HepG2 (cell line): Measurements from ENCODE around the gene CDC23. TPM values are rescaled to one million over a fixed set of nuclear protein-coding genes. Genes with fewer than 3 reads are reported as not detected.

Experiments used
- ARNT2 ChIP-seq: sonication (generic); formaldehyde crosslinking; IDR thresholded peaks from 2 replicates; pipeline ENCODE4 v1.8.0; 2022; ENCODE audit warnings: mild to moderate bottlenecking, low read depth, missing genetic modification reagents, moderate library complexity
- ETS1 ChIP-seq: sonication (generic); formaldehyde crosslinking; IDR thresholded peaks from 2 replicates; pipeline ENCODE4 v1.4.0; 2020; ENCODE audit warnings: missing genetic modification reagents
- ETV5 ChIP-seq: IDR thresholded peaks from 2 replicates; pipeline ENCODE4 v1.6.1; 2018; ENCODE audit warnings: missing biosample characterization, missing genetic modification reagents, inconsistent platforms, borderline replicate concordance
- FOXO1 ChIP-seq: sonication (generic); formaldehyde crosslinking; IDR thresholded peaks from 2 replicates; pipeline ENCODE4 v1.4.0; 2020; ENCODE audit warnings: missing genetic modification reagents
- GPN1 ChIP-seq: sonication (generic); formaldehyde crosslinking; IDR thresholded peaks from 2 replicates; pipeline ENCODE4 v1.5.1; 2020; ENCODE audit warnings: missing genetic modification reagents, borderline replicate concordance
- KLF15 ChIP-seq: sonication (generic); formaldehyde crosslinking; IDR thresholded peaks from 2 replicates; pipeline ENCODE4 v1.8.1; 2023; ENCODE audit warnings: borderline replicate concordance, mild to moderate bottlenecking, inconsistent platforms, missing genetic modification reagents, mixed read lengths
- MEIS1 ChIP-seq: sonication (generic); formaldehyde crosslinking; IDR thresholded peaks from 2 replicates; pipeline ENCODE4 v1.9.0; 2021; ENCODE audit warnings: mild to moderate bottlenecking, missing genetic modification reagents, moderate library complexity, borderline replicate concordance
- SP1 ChIP-seq, 2 experiments: fragments of 450-650 bp in 1 of 2; sonication (generic) in 1 of 2; formaldehyde crosslinking in 1 of 2; IDR thresholded peaks; 2 replicates each; pipeline versions ENCODE4 v1.4.0 to v1.6.1; 2016 to 2020; ENCODE audit warnings: missing genetic modification reagents in 1 of 2
- ZNF317 ChIP-seq: sonication (generic); formaldehyde crosslinking; IDR thresholded peaks from 2 replicates; pipeline ENCODE4 v1.5.0; 2020; ENCODE audit warnings: mild to moderate bottlenecking, missing genetic modification reagents
- ZNF350 ChIP-seq: sonication (generic); formaldehyde crosslinking; IDR thresholded peaks from 2 replicates; pipeline ENCODE4 v1.4.0; 2020; ENCODE audit warnings: mild to moderate bottlenecking, low read depth, missing genetic modification reagents, borderline replicate concordance
- ZNF562 ChIP-seq: sonication (generic); formaldehyde crosslinking; IDR thresholded peaks from 2 replicates; pipeline ENCODE4 v1.8.0; 2022; ENCODE audit warnings: missing genetic modification reagents, borderline replicate concordance
- ZNF563 ChIP-seq: sonication (generic); formaldehyde crosslinking; IDR thresholded peaks from 2 replicates; pipeline ENCODE4 v1.8.0; 2022; ENCODE audit warnings: mild to moderate bottlenecking, moderate library complexity, missing genetic modification reagents
- ZNF761 ChIP-seq: sonication (generic); formaldehyde crosslinking; conservative IDR thresholded peaks from 2 replicates; pipeline ENCODE4 v1.4.0; 2020; ENCODE audit warnings: mild to moderate bottlenecking, missing genetic modification reagents
- ZNF788 ChIP-seq: sonication (generic); formaldehyde crosslinking; IDR thresholded peaks from 2 replicates; pipeline ENCODE4 v1.5.0; 2020; ENCODE audit warnings: mild to moderate bottlenecking, missing genetic modification reagents, borderline replicate concordance
- ZNF792 ChIP-seq: IDR thresholded peaks from 2 replicates; pipeline ENCODE4 v1.6.1; 2016
- polyA plus RNA-seq, 8 experiments: library from polyadenylated mRNA; depleted of rRNA in 3 of 8; stranded (reverse) in 7 of 8; unstranded in 1 of 8; fragments of >200 nt; fragmentation: Illumina TruSeq in 4 of 8; extraction: Trizol in 4 of 8; gene quantifications; 2 replicates each; pipeline versions ENCODE4 v1.2.1 to v1.2.3, GENCODE V29; 2011 to 2016; ENCODE audit warnings: low read depth in 4 of 8, missing spikeins in 1 of 8, mixed read lengths in 1 of 8; ENCODE audit not compliant: insufficient read depth in 1 of 8
- total RNA-seq, 5 experiments: library from RNA; depleted of rRNA; stranded (reverse); fragments of >200 nt; fragmentation: Illumina TruSeq; extraction: Trizol; gene quantifications; 2 replicates each; pipeline ENCODE4 v1.2.3, GENCODE V29; 2016; ENCODE audit warnings: low read depth in 1 of 5
- TF ChIP-seq, protein P1 (sequence below): sonication (generic); formaldehyde crosslinking; IDR thresholded peaks from 2 replicates; pipeline ENCODE4 v1.5.1; 2020; ENCODE audit warnings: missing genetic modification reagents, mild to moderate bottlenecking, borderline replicate concordance
- TF ChIP-seq, protein P2 (sequence below): sonication (generic); formaldehyde crosslinking; IDR thresholded peaks from 2 replicates; pipeline ENCODE4 v1.4.0; 2020; ENCODE audit warnings: missing genetic modification reagents
- TF ChIP-seq, protein P3 (sequence below): sonication (generic); formaldehyde crosslinking; IDR thresholded peaks from 2 replicates; pipeline ENCODE4 v1.4.0; 2020; ENCODE audit warnings: missing genetic modification reagents, borderline replicate concordance

Gene CDC23
- total and polyA plus RNA-seq, 2 of the 13 experiments (the other 11 are each of a cell fraction or from before 2014, with no cell fraction given): 38.3 to 47.7 TPM

DNA sequence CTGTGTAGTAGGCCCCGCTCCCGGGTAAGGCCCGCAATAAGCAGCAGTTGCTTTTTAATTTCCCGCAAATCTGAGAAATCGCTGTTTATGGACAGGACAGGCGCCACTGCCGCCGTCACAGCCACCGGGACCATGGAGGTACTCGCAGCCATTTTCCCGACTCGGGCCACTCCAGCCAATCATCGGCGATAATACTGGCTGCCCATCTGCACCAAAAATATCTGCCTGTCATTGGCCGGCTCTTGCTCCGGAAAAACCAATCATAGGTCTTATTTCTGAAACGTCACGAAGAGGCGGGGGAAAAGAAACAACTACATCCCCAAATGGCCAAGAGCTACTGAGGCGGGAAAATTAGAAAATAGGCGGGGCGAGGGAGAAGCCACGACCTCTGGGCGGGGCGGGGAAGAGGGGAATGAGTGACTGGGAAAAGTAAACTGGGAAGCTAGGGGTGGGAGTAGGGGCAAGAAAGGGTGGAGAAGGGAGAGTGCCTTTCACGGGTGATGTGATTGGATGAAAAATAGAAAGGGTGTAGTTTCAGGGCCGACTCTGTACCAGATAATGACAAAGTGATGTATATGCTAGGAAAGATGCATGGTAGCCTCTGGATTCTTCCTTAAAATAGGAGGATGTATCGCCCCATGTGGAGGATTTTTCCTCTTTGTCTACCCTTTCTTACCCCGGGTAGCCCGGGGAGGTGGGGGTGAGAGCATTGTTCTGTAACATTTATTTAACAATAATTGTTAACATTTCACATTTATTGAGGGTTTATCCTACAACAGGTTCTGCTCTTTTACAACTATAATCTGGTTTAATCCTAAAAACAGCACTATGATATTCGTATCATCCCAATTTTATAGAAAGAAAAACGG, at the start of gene CDC23 (continued):
- TF ChIP-seq, protein P1, sequence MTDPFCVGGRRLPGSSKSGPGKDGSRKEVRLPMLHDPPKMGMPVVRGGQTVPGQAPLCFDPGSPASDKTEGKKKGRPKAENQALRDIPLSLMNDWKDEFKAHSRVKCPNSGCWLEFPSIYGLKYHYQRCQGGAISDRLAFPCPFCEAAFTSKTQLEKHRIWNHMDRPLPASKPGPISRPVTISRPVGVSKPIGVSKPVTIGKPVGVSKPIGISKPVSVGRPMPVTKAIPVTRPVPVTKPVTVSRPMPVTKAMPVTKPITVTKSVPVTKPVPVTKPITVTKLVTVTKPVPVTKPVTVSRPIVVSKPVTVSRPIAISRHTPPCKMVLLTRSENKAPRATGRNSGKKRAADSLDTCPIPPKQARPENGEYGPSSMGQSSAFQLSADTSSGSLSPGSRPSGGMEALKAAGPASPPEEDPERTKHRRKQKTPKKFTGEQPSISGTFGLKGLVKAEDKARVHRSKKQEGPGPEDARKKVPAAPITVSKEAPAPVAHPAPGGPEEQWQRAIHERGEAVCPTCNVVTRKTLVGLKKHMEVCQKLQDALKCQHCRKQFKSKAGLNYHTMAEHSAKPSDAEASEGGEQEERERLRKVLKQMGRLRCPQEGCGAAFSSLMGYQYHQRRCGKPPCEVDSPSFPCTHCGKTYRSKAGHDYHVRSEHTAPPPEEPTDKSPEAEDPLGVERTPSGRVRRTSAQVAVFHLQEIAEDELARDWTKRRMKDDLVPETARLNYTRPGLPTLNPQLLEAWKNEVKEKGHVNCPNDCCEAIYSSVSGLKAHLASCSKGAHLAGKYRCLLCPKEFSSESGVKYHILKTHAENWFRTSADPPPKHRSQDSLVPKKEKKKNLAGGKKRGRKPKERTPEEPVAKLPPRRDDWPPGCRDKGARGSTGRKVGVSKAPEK (CRISPR knock-in tag): no peak
- TF ChIP-seq ZNF317 (CRISPR knock-in tag) (no peak), ETS1 (no peak), ZNF350 (peak; percentile 64), GPN1 (CRISPR knock-in tag) (no peak), ETV5 (CRISPR knock-in tag) (no peak), ARNT2 (CRISPR knock-in tag) (peak; percentile 71; the same call in 1 of the 2 replicates), ZNF761 (CRISPR knock-in tag) (no peak), ZNF792 (no peak), MEIS1 (CRISPR knock-in tag) (no peak), SP1 (IDR thresholded peaks at IDR 0.05) (no peak), SP1 (CRISPR knock-in tag; IDR thresholded peaks at IDR 0.05) (peak; percentile 78; the same call in 1 of the 2 replicates), ZNF788 (CRISPR knock-in tag) (0 out of 2 replicates have a peak, but pooled peaks have one; percentile 71), KLF15 (CRISPR knock-in tag) (no peak), ZNF562 (CRISPR knock-in tag) (no peak), ZNF563 (CRISPR knock-in tag) (no peak), FOXO1 (no peak)
- TF ChIP-seq, protein P2, sequence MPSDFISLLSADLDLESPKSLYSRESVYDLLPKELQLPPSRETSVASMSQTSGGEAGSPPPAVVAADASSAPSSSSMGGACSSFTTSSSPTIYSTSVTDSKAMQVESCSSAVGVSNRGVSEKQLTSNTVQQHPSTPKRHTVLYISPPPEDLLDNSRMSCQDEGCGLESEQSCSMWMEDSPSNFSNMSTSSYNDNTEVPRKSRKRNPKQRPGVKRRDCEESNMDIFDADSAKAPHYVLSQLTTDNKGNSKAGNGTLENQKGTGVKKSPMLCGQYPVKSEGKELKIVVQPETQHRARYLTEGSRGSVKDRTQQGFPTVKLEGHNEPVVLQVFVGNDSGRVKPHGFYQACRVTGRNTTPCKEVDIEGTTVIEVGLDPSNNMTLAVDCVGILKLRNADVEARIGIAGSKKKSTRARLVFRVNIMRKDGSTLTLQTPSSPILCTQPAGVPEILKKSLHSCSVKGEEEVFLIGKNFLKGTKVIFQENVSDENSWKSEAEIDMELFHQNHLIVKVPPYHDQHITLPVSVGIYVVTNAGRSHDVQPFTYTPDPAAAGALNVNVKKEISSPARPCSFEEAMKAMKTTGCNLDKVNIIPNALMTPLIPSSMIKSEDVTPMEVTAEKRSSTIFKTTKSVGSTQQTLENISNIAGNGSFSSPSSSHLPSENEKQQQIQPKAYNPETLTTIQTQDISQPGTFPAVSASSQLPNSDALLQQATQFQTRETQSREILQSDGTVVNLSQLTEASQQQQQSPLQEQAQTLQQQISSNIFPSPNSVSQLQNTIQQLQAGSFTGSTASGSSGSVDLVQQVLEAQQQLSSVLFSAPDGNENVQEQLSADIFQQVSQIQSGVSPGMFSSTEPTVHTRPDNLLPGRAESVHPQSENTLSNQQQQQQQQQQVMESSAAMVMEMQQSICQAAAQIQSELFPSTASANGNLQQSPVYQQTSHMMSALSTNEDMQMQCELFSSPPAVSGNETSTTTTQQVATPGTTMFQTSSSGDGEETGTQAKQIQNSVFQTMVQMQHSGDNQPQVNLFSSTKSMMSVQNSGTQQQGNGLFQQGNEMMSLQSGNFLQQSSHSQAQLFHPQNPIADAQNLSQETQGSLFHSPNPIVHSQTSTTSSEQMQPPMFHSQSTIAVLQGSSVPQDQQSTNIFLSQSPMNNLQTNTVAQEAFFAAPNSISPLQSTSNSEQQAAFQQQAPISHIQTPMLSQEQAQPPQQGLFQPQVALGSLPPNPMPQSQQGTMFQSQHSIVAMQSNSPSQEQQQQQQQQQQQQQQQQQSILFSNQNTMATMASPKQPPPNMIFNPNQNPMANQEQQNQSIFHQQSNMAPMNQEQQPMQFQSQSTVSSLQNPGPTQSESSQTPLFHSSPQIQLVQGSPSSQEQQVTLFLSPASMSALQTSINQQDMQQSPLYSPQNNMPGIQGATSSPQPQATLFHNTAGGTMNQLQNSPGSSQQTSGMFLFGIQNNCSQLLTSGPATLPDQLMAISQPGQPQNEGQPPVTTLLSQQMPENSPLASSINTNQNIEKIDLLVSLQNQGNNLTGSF (CRISPR knock-in tag): no peak
- TF ChIP-seq, protein P3, sequence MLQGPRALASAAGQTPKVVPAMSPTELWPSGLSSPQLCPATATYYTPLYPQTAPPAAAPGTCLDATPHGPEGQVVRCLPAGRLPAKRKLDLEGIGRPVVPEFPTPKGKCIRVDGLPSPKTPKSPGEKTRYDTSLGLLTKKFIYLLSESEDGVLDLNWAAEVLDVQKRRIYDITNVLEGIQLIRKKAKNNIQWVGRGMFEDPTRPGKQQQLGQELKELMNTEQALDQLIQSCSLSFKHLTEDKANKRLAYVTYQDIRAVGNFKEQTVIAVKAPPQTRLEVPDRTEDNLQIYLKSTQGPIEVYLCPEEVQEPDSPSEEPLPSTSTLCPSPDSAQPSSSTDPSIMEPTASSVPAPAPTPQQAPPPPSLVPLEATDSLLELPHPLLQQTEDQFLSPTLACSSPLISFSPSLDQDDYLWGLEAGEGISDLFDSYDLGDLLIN (CRISPR knock-in tag): no peak
